OCI-LY7 (cell line): ENCODE results near the gene SMIM24.

Source experiments
- CTCF ChIP-seq: fragments of 200-600 bp; sonication (generic); conservative IDR thresholded peaks from 2 replicates; pipeline ENCODE4 v1.5.1; 2014; ENCODE audit warnings: mild to moderate bottlenecking, antibody characterized with exemption, low read length, moderate library complexity, mixed read lengths
- EZH2phosphoT487 ChIP-seq: fragments of 200-600 bp; sonication (generic); IDR thresholded peaks from 2 replicates; pipeline ENCODE4 v1.6.1; 2018; ENCODE audit warnings: low read depth, borderline replicate concordance, mild to moderate bottlenecking, mixed run types, antibody characterized with exemption, low read length, moderate library complexity, mixed read lengths

- TF ChIP-seq CTCF = no peak
- no peak for TF ChIP-seq EZH2phosphoT487
Measured at GRCh38 chr19:3492919-3493318, 12.6 kb upstream of the SMIM24 start.
